GM18502 (cell line): Measurements from ENCODE around the gene TRAPPC3.

Experiments used
- ATAC-seq: cut with Tn5 transposase; IDR thresholded peaks from one replicate; pipeline ENCODE4 v1.9.1; 2021; ENCODE audit warnings: mild to moderate bottlenecking; ENCODE audit not compliant: unreplicated experiment, poor library complexity

Gene TRAPPC3

DNA sequence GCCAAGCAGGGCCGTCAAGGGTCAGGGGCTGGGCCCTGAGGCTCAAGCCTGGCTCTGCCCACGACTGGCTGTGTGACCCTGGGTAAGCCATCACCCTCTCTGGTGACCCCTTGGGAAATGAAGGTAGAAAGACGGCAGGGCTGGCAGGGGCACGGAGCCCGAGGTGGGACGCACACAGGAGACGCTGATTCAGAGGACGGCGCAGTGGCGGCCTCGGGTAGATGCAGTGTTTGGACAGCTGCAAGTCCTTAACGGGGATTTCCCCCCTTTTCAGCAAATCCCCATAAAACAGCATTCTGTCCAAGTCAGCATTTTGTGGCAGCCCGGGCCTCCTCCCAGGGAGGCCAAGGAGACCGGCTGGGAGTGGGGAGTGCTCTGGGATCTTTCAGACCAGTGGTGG is 41.0 kb downstream of the TRAPPC3 start:
- ATAC-seq: no peak

DNA sequence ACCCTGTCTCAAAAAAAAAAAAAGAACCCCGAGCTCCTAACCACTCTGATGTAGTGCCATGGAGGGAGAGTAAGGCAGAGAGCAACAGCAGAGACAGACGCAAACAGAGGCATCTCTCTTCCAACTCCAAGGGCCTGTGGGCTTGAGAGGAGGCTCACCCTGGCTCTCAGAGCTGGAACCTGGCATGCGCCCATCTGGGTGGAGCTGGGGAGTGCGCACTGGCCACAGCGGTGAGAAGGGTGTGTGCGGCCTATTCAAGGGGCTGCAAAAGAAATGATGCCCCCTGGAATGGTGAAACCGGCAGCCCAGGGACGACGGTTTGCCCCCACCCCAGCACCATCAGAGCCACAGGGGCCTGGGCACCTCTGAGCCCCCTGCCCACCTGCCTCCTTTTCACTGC is 41.9 kb downstream of the TRAPPC3 start:
- ATAC-seq: no peak

DNA sequence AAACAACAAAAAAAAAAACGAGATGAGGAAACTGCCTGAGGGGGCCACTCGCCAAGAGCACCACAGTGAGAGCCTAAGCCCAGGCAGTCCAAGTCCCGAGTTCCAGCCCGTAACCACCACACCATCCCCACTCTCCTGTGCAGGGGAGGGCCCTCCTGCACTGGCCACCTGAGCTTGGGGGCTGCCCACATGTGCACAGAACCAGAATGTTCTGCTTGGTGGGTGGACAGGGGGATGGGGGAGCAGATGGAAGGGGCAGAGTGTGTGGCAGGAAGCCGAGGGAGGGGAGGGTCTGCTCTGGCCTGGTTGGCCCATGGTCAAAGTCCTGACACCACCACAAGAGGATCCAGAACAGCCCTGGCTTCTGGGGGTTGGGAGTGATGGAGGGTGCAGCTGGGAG is 43.0 kb downstream of the TRAPPC3 start:
- no peak for ATAC-seq

DNA sequence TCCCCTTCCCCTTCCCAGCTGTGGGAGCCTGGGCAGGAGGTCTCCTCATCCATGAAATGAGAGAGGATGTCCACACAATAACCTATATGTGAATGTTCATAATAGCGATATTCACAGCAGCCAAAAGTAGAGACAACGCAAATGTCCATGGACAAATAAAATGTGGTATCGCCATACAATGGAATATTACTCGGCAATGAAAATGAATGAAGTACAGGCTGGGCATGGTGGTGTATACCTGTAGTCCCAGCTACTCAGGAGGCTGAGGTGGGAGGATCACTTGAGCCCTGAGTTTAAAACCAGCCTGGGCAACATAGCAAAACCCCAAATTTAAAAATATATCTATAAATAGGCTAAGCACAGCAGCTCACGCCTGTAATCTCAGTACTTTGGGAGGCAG is 47.7 kb downstream of the TRAPPC3 start:
- ATAC-seq: no peak

DNA sequence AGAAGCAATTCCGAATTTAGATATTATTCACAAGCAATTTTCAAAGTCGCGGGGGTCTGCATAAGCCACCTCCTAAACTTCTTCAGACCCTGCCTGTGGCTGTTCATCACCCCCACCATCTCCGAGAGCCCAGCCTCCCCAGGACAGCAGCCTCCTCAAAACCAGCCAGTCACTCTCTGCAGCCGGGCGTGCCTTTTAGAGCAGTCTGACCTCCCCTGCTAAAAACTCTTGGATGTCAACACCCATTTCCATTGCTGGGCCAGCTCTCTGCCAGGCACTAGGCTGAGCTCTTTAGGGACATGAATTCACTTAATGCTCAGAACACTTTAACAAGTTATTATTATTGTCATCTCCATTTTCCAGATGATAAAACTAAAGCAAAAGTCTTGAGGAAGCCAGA is 48.9 kb downstream of the TRAPPC3 start:
- no peak for ATAC-seq

DNA sequence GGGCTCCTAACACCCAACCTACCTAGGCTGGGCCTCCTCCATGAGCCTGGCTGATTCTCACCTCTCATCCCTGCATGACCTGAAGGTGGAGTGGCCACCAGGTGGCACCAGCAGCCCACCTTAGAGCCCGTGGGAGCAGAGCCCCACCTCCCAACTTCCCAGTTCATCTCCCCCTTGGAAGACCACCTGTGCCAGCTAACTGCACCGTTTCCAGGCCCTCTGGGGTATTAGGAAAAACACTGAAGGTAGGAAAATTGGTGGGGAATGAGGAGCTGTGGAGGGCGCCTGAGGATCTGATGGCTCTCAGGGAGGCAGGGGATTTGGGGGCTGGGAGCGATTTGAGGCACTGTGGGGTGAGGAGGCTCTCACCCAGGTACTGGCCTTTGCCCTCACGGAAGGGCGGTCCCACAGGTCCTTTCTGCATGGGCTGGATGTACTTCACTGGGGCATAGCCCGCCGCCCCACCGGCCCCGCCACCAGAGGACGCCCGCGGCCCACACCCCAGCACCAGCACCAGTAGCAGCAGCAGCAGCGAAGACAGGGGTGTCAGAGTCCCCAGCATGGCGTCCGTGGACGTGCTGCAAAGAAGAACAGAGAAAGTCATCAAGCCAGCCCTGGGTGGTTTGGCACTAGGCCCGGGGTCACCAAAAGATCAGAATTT is 49.5 kb downstream of the TRAPPC3 start:
- ATAC-seq: no peak

DNA sequence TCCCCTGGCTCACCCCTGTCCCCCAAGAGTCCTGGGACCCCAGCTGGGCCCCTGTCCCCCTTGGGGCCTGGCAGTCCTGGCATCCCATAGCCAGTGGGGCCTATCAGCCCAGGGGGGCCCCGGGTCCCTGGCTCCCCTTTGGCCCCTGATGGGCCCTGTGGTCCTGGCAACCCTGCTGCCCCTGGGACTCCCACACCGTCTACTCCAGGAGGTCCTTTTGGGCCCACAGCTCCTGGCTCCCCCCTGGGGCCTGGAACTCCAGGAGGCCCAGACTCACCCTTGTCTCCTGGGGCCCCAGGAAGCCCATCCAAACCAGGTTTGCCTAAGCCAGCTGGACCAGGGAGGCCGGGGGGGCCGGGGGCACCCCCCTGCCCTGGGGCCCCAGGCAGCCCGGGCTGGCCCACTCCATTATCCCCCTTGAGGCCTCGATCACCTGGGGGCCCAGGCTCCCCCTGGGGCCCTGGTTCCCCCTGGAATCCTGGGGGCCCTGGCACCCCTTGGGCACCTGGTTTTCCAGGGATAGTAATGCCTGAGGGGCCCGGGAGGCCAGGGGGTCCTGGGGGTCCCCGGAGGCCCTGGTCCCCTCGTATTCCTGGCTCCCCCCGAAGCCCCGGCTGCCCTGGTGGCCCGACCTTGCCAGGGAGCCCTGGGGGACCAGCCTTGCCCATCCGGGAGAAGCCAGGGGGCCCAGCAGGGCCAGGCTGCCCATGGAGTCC is 50.5 kb downstream of the TRAPPC3 start:
- no peak for ATAC-seq

DNA sequence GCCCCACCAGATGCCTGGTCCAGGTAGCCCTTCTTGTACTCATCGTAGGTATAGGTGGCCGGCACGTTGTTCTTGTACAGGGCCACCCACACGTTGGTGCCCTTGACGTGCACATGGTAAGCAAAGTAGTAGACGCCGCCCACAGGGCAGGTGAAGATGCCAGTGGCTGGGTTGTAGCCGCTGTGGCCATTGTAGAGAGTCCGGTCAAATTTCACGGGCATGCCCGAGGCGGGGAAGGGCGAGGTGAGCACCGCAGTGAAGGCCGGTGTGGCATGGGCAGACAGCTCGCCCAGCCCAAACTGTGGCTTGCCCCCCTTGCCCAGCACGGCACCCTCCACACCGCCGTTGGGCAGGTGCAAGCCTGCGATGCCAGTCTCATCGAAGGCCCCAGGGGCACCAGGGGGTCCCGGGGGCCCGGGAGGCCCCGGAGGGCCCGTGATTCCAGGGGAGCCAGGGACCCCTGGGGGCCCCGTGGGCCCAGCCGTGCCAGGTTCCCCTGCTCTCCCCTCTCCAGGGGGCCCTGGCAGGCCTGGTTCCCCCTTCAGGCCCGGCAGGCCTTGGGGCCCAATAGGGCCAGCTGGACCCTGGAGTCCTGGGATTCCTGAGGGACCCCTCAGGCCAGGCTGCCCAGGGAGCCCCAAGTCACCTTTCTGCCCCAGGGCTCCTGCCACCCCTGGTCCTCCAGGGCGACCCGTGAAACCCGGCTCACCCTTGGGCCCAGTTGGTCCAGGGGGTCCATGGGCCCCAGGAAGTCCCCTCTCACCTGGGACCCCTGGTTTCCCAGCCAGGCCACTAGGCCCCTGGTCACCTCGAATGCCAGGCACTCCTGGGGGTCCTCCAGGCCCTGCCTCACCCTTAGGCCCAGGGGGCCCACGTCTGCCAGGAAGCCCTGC is 51.3 kb downstream of the TRAPPC3 start:
- ATAC-seq: no peak

DNA sequence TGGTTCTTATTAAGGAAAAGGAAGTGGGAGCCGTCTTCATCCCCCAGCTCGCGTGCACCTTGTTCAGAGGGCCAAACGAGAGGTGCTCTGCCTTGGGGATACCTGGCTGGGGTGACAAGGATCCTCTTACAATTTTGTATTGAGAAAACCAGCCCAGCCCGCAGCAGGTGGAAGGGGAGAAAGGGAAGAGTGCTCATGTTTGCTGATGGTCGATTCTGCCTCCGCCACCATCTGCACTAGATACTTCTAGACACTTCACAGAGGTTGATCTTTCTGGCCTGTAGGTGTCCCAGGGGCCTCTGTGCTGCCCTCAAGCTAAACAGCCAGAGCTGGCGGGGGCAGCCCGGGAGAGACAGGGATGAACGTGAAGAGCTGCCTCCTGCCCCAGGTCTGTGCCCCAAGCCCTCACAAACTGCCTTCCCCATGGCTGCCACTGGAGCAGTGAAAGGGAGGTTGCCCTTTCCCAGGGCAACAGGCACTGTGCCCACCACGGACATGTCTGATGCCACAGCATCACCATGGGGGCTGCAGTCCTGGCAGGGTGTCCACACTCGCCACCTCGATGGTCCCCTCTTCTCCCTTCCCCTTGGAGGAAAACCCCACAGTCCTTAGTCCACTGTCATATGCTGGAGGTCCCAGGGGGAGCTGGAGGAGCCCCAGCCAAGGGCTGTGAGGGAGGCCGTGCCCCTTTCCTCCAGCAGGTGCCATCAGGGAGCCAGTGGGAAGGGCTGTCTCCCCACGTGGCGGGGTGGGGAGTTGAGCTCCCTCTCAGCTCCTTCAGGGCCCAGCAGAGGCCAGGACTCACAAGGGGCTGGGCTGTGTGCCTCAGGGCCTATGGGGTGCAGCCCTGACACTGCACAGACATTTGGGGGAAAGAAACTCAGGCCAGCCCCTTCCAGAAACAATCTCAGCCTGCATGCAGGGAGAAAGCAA is 52.5 kb downstream of the TRAPPC3 start:
- no peak for ATAC-seq

DNA sequence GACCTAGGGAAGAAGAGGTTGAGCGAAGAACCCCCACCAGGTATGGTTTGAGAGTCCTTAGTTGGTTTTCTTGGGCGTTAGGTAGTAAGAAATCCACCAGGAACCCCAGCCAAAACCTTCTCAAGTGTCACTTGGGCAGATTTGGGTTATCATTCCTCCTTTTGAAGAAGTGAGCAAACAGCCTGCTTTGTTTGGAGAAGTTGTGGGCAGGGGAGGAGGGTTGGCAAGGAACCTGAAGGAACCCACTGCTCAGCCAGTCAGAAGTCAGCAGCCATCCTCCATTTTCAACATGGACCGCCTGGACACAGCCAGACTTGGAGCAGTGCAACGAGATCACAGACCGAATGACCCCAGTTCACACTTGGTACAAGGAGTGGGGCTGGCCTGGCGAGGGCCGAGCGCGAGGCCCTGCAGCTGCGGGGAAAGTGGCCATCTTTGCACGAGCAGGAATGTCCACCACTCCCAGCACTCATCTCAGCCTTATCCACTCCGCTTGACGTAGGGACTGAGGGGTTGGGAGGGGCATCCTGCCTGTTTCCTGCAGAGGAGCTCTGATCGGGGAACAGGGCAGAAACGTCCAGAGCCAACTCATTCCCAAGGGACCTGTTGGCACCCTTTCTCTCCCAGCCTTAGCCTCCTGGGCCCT is 53.4 kb downstream of the TRAPPC3 start:
- no peak for ATAC-seq

DNA sequence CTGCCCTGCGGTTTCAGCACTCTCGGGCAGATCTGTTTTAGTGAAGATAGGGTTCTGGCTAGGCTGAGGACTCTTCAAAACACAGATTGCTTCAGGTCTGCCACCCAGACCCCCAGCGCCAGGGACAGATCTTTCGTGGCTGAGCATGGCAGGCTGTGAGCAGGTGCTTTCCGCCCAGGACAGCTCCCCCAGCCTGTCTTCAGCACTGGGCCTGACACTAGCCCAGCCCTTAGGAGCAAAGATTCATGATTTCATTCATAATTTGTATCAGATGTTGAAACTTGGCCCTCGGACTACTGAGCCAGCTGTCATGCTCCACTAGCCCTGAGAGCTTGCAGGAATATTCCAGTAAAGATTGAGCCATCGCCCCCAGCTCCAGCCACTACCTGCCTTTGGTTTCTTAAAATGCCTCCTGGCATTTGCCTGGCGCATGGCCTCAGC is 54.6 kb downstream of the TRAPPC3 start:
- ATAC-seq: no peak

DNA sequence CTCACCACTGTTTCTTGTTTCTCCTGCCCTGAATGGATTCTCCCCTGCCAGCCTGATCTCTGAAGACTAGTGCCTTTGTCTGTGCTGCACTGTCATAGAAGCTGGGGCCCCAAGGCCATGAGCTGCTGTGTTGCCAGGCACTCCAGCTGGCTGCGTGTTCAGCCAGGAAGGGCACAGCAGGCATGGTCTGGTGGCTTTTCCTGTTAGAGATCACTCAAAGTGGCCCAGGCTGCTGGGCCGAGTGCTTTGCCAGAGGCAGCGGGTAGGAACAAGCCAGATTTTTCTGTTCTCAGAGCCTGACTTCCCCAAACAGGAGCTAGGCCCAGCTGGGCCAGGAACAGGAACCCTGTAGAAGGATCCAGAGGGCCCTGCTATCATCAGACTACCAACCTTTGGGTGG is 55.4 kb downstream of the TRAPPC3 start:
- ATAC-seq: no peak

DNA sequence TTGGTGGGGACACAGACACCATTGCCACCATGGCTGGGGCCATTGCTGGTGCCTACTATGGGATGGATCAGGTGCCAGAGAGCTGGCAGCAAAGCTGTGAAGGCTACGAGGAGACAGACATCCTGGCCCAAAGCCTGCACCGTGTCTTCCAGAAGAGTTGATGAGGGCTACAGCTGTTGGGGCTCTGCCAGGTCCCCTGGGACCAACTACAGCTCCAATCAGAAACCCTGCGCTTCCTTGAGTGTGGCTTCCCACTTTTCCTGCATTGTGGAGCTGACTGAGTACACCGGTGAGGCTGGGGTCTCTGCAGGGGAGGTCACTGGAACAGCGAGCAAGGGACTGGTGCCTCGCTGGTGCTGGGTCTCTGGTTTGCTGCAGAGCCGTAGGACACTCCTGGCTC is 56.1 kb downstream of the TRAPPC3 start:
- no peak for ATAC-seq

DNA sequence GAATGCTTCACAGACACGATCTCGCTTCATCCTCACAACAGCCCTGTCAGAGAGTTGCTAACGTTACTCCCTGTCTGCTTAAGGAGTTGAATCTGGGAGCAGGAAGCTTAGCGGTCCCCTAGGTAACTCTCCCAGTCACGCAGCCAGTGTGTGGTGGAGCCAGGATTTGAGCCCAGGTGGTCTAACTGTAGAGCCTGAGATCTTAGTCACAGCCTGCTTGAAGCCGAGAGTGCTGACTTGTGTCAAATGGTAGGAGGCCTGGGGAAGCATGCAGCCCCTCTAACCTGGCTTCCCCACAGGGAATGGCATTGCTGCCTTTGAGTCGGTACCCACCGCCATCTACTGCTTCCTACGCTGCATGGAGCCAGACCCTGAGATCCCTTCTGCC is 56.5 kb downstream of the TRAPPC3 start:
- ATAC-seq: no peak

DNA sequence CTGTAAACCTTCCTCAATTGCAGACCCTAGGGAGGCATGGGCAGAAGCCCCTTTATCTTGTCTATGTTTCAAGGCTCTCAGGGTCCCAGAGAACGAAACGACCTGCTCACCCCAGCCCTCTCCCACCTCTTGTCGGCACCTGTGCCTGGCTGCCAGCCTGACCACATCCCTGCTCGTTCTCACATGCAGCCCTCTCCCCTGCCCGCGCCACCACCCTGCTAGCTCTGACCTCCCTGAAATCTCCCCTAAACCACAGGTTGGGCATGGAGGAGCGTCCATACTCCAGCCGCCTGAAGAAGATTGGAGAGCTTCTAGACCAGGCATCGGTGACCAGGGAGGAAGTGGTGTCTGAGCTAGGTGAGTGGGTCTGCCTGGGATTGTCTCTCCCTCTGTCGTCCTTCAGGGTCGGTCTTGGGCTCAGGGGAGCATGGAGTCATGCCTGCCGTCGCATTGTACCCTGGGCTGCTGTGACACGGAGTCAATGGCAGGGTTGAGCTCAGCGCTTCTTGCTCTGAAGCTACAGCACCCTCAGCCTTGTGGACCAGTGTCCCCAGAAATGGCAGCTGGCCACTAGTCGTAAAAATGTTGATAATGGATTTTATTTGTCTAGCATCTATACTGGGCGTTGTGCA is 57.0 kb downstream of the TRAPPC3 start:
- no peak for ATAC-seq

DNA sequence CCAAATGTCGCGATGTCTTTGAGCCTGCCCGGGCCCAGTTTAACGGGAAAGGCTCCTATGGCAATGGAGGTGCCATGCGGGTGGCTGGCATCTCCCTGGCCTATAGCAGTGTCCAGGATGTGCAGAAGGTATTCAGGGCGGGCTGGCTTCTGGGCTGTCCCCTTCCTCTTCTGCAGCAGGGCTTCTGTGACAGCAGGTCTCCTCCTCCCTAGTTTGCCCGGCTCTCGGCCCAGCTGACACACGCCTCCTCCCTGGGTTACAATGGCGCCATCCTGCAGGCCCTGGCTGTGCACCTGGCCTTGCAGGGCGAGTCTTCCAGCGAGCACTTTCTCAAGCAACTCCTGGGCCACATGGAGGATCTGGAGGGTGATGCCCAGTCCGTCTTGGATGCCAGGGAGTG is 57.6 kb downstream of the TRAPPC3 start:
- no peak for ATAC-seq

DNA sequence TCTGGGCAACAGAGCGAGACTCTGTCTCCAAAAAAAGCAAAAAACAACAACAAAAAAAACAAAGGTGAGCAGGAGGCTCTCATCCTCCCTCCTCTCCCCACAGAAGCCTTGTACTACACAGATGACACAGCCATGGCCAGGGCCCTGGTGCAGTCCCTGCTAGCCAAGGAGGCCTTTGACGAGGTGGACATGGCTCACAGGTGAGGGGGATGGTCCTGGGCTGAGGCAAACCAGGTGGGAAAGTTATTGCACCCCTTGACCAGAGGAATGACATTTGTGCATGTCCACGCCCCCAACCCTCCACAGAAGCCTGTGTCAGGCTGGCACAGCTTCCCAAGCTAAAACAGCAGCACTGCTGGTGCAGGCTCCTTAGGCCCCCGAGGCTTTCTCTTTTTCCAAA is 58.1 kb downstream of the TRAPPC3 start:
- ATAC-seq: no peak

DNA sequence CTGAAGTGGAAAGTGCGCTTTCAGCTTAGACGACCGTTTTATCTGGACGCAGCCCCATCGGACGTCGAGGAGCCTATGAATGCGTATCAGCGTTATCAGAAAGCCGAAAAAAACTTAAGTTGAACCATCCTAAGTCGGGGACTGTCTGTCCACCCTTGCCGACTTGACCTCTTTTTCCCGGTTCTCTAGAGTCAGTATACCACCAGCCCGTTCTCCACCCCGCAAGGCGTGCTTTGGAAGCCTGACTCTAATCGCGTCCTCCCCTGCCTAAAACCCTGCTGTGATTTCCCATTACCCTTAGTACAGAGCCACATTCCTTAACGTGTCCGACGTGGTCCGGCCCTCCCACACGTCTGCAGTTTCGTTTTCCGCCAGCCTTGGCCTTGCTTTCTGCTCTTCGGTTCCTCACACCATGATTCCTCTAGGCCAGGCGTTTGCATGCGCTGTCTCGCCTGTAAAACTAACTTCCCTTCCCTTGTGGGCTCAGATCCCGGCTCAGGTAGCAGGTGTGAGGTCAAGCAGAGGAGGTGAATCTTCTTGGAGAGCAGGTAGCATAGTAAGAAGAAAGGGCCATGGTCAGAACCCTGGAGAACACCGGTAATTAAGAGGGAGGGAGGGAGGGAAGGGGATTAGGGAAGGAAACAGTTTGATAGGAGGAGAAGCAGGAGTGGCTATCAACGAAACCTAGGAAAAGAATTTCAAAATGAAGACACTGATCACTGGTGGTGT is 59.7 kb downstream of the TRAPPC3 start:
- ATAC-seq: peak; percentile 5
